Measurements from ENCODE around the gene PI4KA.

Gene PI4KA

GRCh38 chr22:20810645-20811044 lies 48.0 kb downstream of the PI4KA start:
- Histone ChIP-seq H3K27ac (replicated peaks) (no peak overlapping the region), H3K4me3 (replicated peaks; ENCODE audit: insufficient read depth, low read length) (no peak overlapping the region), H3K27me3 (ENCODE audit: insufficient read depth, poor library complexity, severe bottlenecking) (no peaks in the 10 kb centered on the region)
- DNase-seq (ENCODE audit: low read depth in 1 of 2, low spot score in 1 of 2): no peak
- TF ChIP-seq SPI1 (IDR thresholded peaks at IDR 0.05; ENCODE audit: borderline replicate concordance, low read depth) (no peak), CTCF (IDR thresholded peaks at IDR 0.05; ENCODE audit: insufficient read depth, low read length) (no peak), REST (IDR thresholded peaks at IDR 0.05; ENCODE audit: insufficient replicate concordance, low read depth) (no peak), GABPA (IDR thresholded peaks at IDR 0.05; ENCODE audit: low read depth) (no peak), POLR2AphosphoS5 (IDR thresholded peaks at IDR 0.05; ENCODE audit: low read depth) (no peak)

GRCh38 chr22:20809538-20810185 lies 48.9 kb downstream of the PI4KA start:
- no peak overlapping the region for H3K4me3 ChIP-seq (replicated peaks; ENCODE audit: insufficient read depth, low read length)
- TF ChIP-seq POLR2AphosphoS5 (IDR thresholded peaks at IDR 0.05; ENCODE audit: low read depth) (no peak), CTCF (IDR thresholded peaks at IDR 0.05; ENCODE audit: insufficient read depth, low read length) (no peak), GABPA (IDR thresholded peaks at IDR 0.05; ENCODE audit: low read depth) (no peak), SPI1 (IDR thresholded peaks at IDR 0.05; ENCODE audit: borderline replicate concordance, low read depth) (no peak), REST (IDR thresholded peaks at IDR 0.05; ENCODE audit: insufficient replicate concordance, low read depth) (no peak)
- no peak for DNase-seq (ENCODE audit: low read depth in 1 of 2, low spot score in 1 of 2)
- no peaks in the 10 kb centered on the region for H3K27me3 ChIP-seq (ENCODE audit: insufficient read depth, poor library complexity, severe bottlenecking)
- H3K27ac ChIP-seq (replicated peaks): no peak overlapping the region

GRCh38 chr22:20808844-20809243 lies 49.8 kb downstream of the PI4KA start:
- Histone ChIP-seq H3K4me3 (replicated peaks; ENCODE audit: insufficient read depth, low read length) (no peak overlapping the region), H3K27me3 (ENCODE audit: insufficient read depth, poor library complexity, severe bottlenecking) (no peaks in the 10 kb centered on the region), H3K27ac (replicated peaks) (no peak overlapping the region)
- TF ChIP-seq REST (IDR thresholded peaks at IDR 0.05; ENCODE audit: insufficient replicate concordance, low read depth) (no peak), CTCF (IDR thresholded peaks at IDR 0.05; ENCODE audit: insufficient read depth, low read length) (no peak)
- DNase-seq (ENCODE audit: low read depth in 1 of 2, low spot score in 1 of 2): no peak

Measured in HL-60 (cell line).